OCI-LY7 (cell line): ENCODE data around the gene KAZALD1. TPM values are rescaled to one million over a fixed set of nuclear protein-coding genes. Genes with fewer than 3 reads are reported as not detected.
A peak's percentile ranks its signal among the peaks of the same experiment; 100 is the strongest.

Experiments
- BruUV-seq: library from RNA; stranded (reverse); fragments of 400-500 nt; replicated peaks from 2 replicates; lab custom pipeline; 2021; lab: Mats Ljungman, UMichigan
- CTCF ChIA-PET: fragments of 300-600 bp; sonication (Branson Sonifier 250); formaldehyde crosslinking; loops from one replicate; lab custom pipeline; 2022; ENCODE audit warnings: antibody characterized with exemption; ENCODE audit not compliant: unreplicated experiment; lab: Charles Lee
- POLR2A ChIA-PET: fragments of 300-600 bp; sonication (Branson Sonifier 250); formaldehyde crosslinking; loops from one replicate; lab custom pipeline; 2022; ENCODE audit warnings: antibody characterized with exemption; lab: Charles Lee
- DNase-seq: peaks from one replicate; pipeline ENCODE4 v3.0.0-alpha.2; 2015; ENCODE audit warnings: low spot score
- H2AFZ ChIP-seq: fragments of 200-600 bp; sonication (generic), shearing (Covaris generic); 2 replicates; pipeline ENCODE4 v1.6.1; 2014; ENCODE audit warnings: mild to moderate bottlenecking, antibody characterized with exemption, low read length, moderate library complexity
- H3K27ac ChIP-seq: fragments of 200-600 bp; sonication (generic); 2 replicates; pipeline ENCODE4 v1.5.1; 2014; ENCODE audit warnings: mixed run types, low read depth, mild to moderate bottlenecking, moderate library complexity, low read length, inconsistent platforms; ENCODE audit not compliant: poor library complexity, severe bottlenecking
- H3K36me3 ChIP-seq: fragments of 200-600 bp; sonication (generic); 2 replicates; pipeline ENCODE4 v1.6.1; 2014; ENCODE audit warnings: mild to moderate bottlenecking, antibody characterized with exemption, low read length, moderate library complexity, mixed read lengths; ENCODE audit not compliant: insufficient read depth
- H3K4me1 ChIP-seq: fragments of 200-600 bp; sonication (generic); 2 replicates; pipeline ENCODE4 v1.5.1; 2014; ENCODE audit warnings: mild to moderate bottlenecking, low read length; ENCODE audit not compliant: insufficient read depth, poor library complexity, severe bottlenecking
- H3K4me2 ChIP-seq: fragments of 200-600 bp; sonication (generic); 2 replicates; pipeline ENCODE4 v1.6.1; 2014; ENCODE audit warnings: mild to moderate bottlenecking, low read length
- H3K4me3 ChIP-seq: fragments of 200-600 bp; sonication (generic); 2 replicates; pipeline ENCODE4 v1.5.1; 2014; ENCODE audit warnings: mild to moderate bottlenecking, low read depth, low read length; ENCODE audit not compliant: poor library complexity, severe bottlenecking
- H3K79me2 ChIP-seq: fragments of 200-600 bp; sonication (generic); 2 replicates; pipeline ENCODE4 v1.6.1; 2016; ENCODE audit warnings: low read depth, mild to moderate bottlenecking, low read length, moderate library complexity, mixed read lengths; ENCODE audit not compliant: insufficient read depth
- H3K9me2 ChIP-seq: fragments of 200-600 bp; sonication (generic); 2 replicates; pipeline ENCODE4 v1.6.1; 2016; ENCODE audit warnings: mild to moderate bottlenecking, low read length, mixed read lengths; ENCODE audit not compliant: insufficient read depth
- H3K9me3 ChIP-seq: fragments of 200-600 bp; sonication (generic); 2 replicates; pipeline ENCODE4 v1.6.1; 2014; ENCODE audit warnings: mild to moderate bottlenecking, mixed run types, low read length, mixed read lengths
- H4K20me1 ChIP-seq: fragments of 200-600 bp; sonication (generic); 2 replicates; pipeline ENCODE4 v1.6.1; 2014; ENCODE audit warnings: mild to moderate bottlenecking, antibody characterized with exemption, low read length, moderate library complexity, mixed read lengths; ENCODE audit not compliant: insufficient read depth
- CTCF ChIP-seq: fragments of 200-600 bp; sonication (generic); conservative IDR thresholded peaks from 2 replicates; pipeline ENCODE4 v1.5.1; 2014; ENCODE audit warnings: mild to moderate bottlenecking, antibody characterized with exemption, low read length, moderate library complexity, mixed read lengths
- EZH2phosphoT487 ChIP-seq: fragments of 200-600 bp; sonication (generic); IDR thresholded peaks from 2 replicates; pipeline ENCODE4 v1.6.1; 2018; ENCODE audit warnings: low read depth, borderline replicate concordance, mild to moderate bottlenecking, mixed run types, antibody characterized with exemption, low read length, moderate library complexity, mixed read lengths
- intact Hi-C: fragments of 100-400 bp; cut with micrococcal nuclease; formaldehyde crosslinking; loops from one replicate; pipeline ENCODE4 v1.10.0; 2022; ENCODE audit not compliant: unreplicated experiment
- total RNA-seq, 2 experiments: library from RNA; depleted of rRNA in 1 of 2; stranded (reverse); fragments of >200 nt in 1 of 2; shearing (Covaris generic) in 1 of 2; gene quantifications; 2 replicates each; pipeline ENCODE4 v1.2.3, GENCODE V29; 2014 to 2022

Gene KAZALD1
- total RNA-seq, 2 experiments from 2014 or later: 18.8 to 36.4 TPM

GRCh38 chr10:101060951-101061623 lies 702 bp upstream of the KAZALD1 start:
- Histone ChIP-seq H3K4me2 (peak overlapping the region; percentile 76), H3K9me3 (no peaks in the 10 kb centered on the region), H4K20me1 (no peaks in the 10 kb centered on the region), H3K9me2 (no peaks in the 10 kb centered on the region), H3K27ac (peak overlapping the region; percentile 94), H3K4me1 (peaks cover 68% of the 10 kb centered on the region), H3K36me3 (peaks cover 27% of the 10 kb centered on the region; the same call in 1 of the 2 replicates), H3K79me2 (peaks cover 44% of the 10 kb centered on the region), H2AFZ (peak overlapping the region; percentile 83), H3K4me3 (peak overlapping the region; percentile 89)
- POLR2A ChIA-PET: interaction anchor here (0.9 to 2.7 kb wide), 6 partner anchors 8 to 106 kb away, joined by 3 to 19 read pairs (median 4); no protein-coding TSS in a partner anchor
- no TSS peak for BruUV-seq
- TF ChIP-seq CTCF (no peak), EZH2phosphoT487 (no peak)
- DNase-seq: peak; percentile 96
- CTCF ChIA-PET: interaction anchor here (0.6 to 1.6 kb wide), 7 partner anchors 7 to 841 kb away, joined by 3 to 6 read pairs (median 4); no protein-coding TSS in a partner anchor
- intact Hi-C loops: loop anchor here (1.0 to 5.0 kb wide), 3 partner anchors 7 to 149 kb away; partner anchors contain the start of gene SLF2

- TF ChIP-seq EZH2phosphoT487 (no peak), CTCF (peak; percentile 80)
- peaks cover 16% of the 10 kb centered on the region; the same call in 1 of the 2 replicates for H3K36me3 ChIP-seq
- DNase-seq: peak; percentile 87
- ChIA-PET CTCF (interaction anchor here (0.6 to 1.6 kb wide), 5 partner anchors 9 to 80 kb away, joined by 3 to 6 read pairs (median 4); no protein-coding TSS in a partner anchor), POLR2A (interaction anchor here (1.1 to 2.7 kb wide), 2 partner anchors 11 to 19 kb away, joined by 3 to 19 read pairs; no protein-coding TSS in a partner anchor)
- H4K20me1 ChIP-seq: no peaks in the 10 kb centered on the region
- intact Hi-C loops: loop anchor here (5.0 kb wide), 1 partner anchor 150 kb away; the partner anchor contains the start of gene SLF2
- peak overlapping the region; percentile 94 for H3K27ac ChIP-seq
- peak overlapping the region; percentile 89 for H3K4me3 ChIP-seq
- no peaks in the 10 kb centered on the region for H3K9me2 ChIP-seq
- BruUV-seq: no TSS peak
- peaks cover 70% of the 10 kb centered on the region for H3K4me1 ChIP-seq
- peak overlapping the region; percentile 2; the same call in 1 of the 2 replicates for H2AFZ ChIP-seq
- H3K4me2 ChIP-seq: peak overlapping the region; percentile 76
- no peaks in the 10 kb centered on the region for H3K9me3 ChIP-seq
- H3K79me2 ChIP-seq: peaks cover 31% of the 10 kb centered on the region
These were observed 652 bp downstream of the KAZALD1 start for GRCh38 chr10:101062232-101063049.
